WTC11 (cell line): ENCODE results near the gene UBL3. TPM values are rescaled to one million over a fixed set of nuclear protein-coding genes. Genes with fewer than 3 reads are reported as not detected.

ENCODE experiments used
- ATAC-seq: fragments of 200-7000 bp; cut with Tn5 transposase; 2 replicates; pipeline ENCODE4 v1.10.0; 2021; ENCODE audit warnings: mild to moderate bottlenecking, moderate library complexity
- CTCF ChIA-PET: fragments of 300-600 bp; sonication (Branson Sonifier 250); formaldehyde crosslinking; loops from one replicate; lab custom pipeline; 2021; ENCODE audit warnings: antibody characterized with exemption; lab: Charles Lee
- POLR2A ChIA-PET: fragments of 350-600 bp; sonication (Branson Sonifier 250); formaldehyde crosslinking; loops from one replicate; lab custom pipeline; 2021; ENCODE audit warnings: antibody characterized with exemption; lab: Charles Lee
- DNase-seq: peaks from one replicate; pipeline ENCODE4 v3.0.0; 2021; ENCODE audit warnings: low spot score
- H3K27ac Mint-ChIP-seq: 2 replicates; pipeline ENCODE4 v1.8.0; 2021; ENCODE audit warnings: mixed read lengths
- H3K27me3 Mint-ChIP-seq: 2 replicates; pipeline ENCODE4 v1.8.0; 2021; ENCODE audit warnings: low read depth, mild to moderate bottlenecking, moderate library complexity, mixed read lengths
- H3K36me3 Mint-ChIP-seq: 2 replicates; pipeline ENCODE4 v1.8.0; 2021; ENCODE audit warnings: mixed read lengths
- H3K4me1 Mint-ChIP-seq: 2 replicates; pipeline ENCODE4 v1.8.0; 2022; ENCODE audit warnings: mixed read lengths
- H3K4me3 Mint-ChIP-seq: 2 replicates; pipeline ENCODE4 v1.8.0; 2021; ENCODE audit warnings: mild to moderate bottlenecking, moderate library complexity, mixed read lengths
- H3K9me3 Mint-ChIP-seq: 2 replicates; pipeline ENCODE4 v1.8.0; 2021; ENCODE audit warnings: mixed read lengths
- ELF4 ChIP-seq: sonication (generic); formaldehyde crosslinking; IDR thresholded peaks from 2 replicates; pipeline ENCODE4 v1.8.1; 2022; ENCODE audit warnings: low read depth, mild to moderate bottlenecking, moderate library complexity, missing genetic modification reagents
- ESRRA ChIP-seq: sonication (generic); formaldehyde crosslinking; IDR thresholded peaks from 2 replicates; pipeline ENCODE4 v1.8.1; 2022; ENCODE audit warnings: mild to moderate bottlenecking, missing genetic modification reagents, borderline replicate concordance
- ETV6 ChIP-seq: sonication (generic); formaldehyde crosslinking; IDR thresholded peaks from 2 replicates; pipeline ENCODE4 v1.8.1; 2022; ENCODE audit warnings: mild to moderate bottlenecking, missing genetic modification reagents
- FOXP1 ChIP-seq: sonication (generic); formaldehyde crosslinking; IDR thresholded peaks from 2 replicates; pipeline ENCODE4 v1.8.0; 2022; ENCODE audit warnings: missing genetic modification reagents, mild to moderate bottlenecking, moderate library complexity, borderline replicate concordance
- GTF2I ChIP-seq: fragments of 250-450 bp; sonication (Bioruptor Pico); conservative IDR thresholded peaks from 2 replicates; pipeline ENCODE4 v1.4.0; 2021; ENCODE audit warnings: mild to moderate bottlenecking
- IRF2 ChIP-seq: sonication (generic); formaldehyde crosslinking; IDR thresholded peaks from 2 replicates; pipeline ENCODE4 v1.8.0; 2022; ENCODE audit warnings: low read depth, missing genetic modification reagents, borderline replicate concordance
- JUN ChIP-seq: sonication (generic); formaldehyde crosslinking; IDR thresholded peaks from 2 replicates; pipeline ENCODE4 v1.8.0; 2023; ENCODE audit warnings: mild to moderate bottlenecking, missing genetic modification reagents
- KAT7 ChIP-seq: sonication (generic); formaldehyde crosslinking; IDR thresholded peaks from 2 replicates; pipeline ENCODE4 v1.8.1; 2023; ENCODE audit warnings: missing genetic modification reagents, mild to moderate bottlenecking, borderline replicate concordance
- MXD4 ChIP-seq: fragments of 250-450 bp; sonication (Bioruptor Pico); IDR thresholded peaks from 2 replicates; pipeline ENCODE4 v1.8.0; 2021; ENCODE audit warnings: mild to moderate bottlenecking, moderate library complexity, borderline replicate concordance
- NR2C2 ChIP-seq: sonication (generic); formaldehyde crosslinking; IDR thresholded peaks from 2 replicates; pipeline ENCODE4 v1.8.0; 2022; ENCODE audit warnings: mild to moderate bottlenecking, missing genetic modification reagents
- NR3C1 ChIP-seq: sonication (generic); formaldehyde crosslinking; conservative IDR thresholded peaks from 2 replicates; pipeline ENCODE4 v1.8.1; 2023; ENCODE audit warnings: low read depth, mild to moderate bottlenecking, missing genetic modification reagents
- SOX15 ChIP-seq: fragments of 250-450 bp; sonication (Bioruptor Pico); IDR thresholded peaks from 2 replicates; pipeline ENCODE4 v1.9.0; 2021; ENCODE audit warnings: mild to moderate bottlenecking
- TEAD4 ChIP-seq: sonication (generic); formaldehyde crosslinking; IDR thresholded peaks from 2 replicates; pipeline ENCODE4 v1.8.0; 2022; ENCODE audit warnings: mild to moderate bottlenecking, missing genetic modification reagents
- TP53 ChIP-seq: sonication (generic); formaldehyde crosslinking; IDR thresholded peaks from 2 replicates; pipeline ENCODE4 v1.8.1; 2023; ENCODE audit warnings: mild to moderate bottlenecking, missing genetic modification reagents
- total RNA-seq: library from RNA; stranded (reverse); gene quantifications from 3 replicates; pipeline ENCODE4 v1.2.3, GENCODE V29; 2021
- TF ChIP-seq, protein P1 (sequence below): fragments of 200-600 bp; IDR thresholded peaks from 2 replicates; pipeline ENCODE4 v1.8.0; 2022; ENCODE audit warnings: antibody characterized with exemption
- TF ChIP-seq, protein P2 (sequence below): sonication (generic); formaldehyde crosslinking; IDR thresholded peaks from 2 replicates; pipeline ENCODE4 v1.8.1; 2022; ENCODE audit warnings: mild to moderate bottlenecking, missing genetic modification reagents, moderate library complexity, borderline replicate concordance
- TF ChIP-seq, protein P3 (sequence below): fragments of 250-450 bp; sonication (Bioruptor Pico); IDR thresholded peaks from 2 replicates; pipeline ENCODE4 v1.9.0; 2021; ENCODE audit warnings: mild to moderate bottlenecking
- TF ChIP-seq, protein P4 (sequence below): sonication (generic); formaldehyde crosslinking; IDR thresholded peaks from 2 replicates; pipeline ENCODE4 v1.8.1; 2023; ENCODE audit warnings: mild to moderate bottlenecking, moderate library complexity, missing genetic modification reagents
- TF ChIP-seq, protein P5 (sequence below): fragments of 250-450 bp; sonication (Bioruptor Pico); IDR thresholded peaks from 2 replicates; pipeline ENCODE4 v1.8.0; 2021; ENCODE audit warnings: mild to moderate bottlenecking

Gene UBL3
- total RNA-seq, 1 experiment from 2014 or later: 15.5 TPM

DNA sequence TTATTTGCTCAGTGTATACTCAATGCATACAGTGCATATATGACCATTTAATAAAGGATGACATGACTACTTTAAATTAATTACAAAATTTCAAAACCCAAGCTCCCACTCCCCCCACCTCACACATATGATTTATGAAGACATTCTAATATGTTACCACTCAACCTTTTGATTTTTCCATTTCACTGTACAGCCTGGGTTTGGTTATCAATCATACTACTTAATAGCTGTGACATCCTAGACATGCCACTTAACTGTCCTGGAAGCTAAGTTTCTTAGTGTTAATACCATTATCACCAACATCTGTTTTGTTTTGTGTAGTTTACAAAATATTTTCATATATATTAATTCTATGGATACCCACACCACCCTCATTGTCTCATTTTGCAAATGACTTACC lies 42.2 kb downstream of the UBL3 start:
- CTCF ChIA-PET: interaction anchor here (2.8 kb wide), 1 partner anchor 305 kb away, joined by 9 read pairs; no protein-coding TSS in a partner anchor
- Mint-ChIP-seq H3K27me3 (no peaks in the 10 kb centered on the region), H3K27ac (no peak overlapping the region), H3K36me3 (no peaks in the 10 kb centered on the region), H3K9me3 (no peaks in the 10 kb centered on the region), H3K4me3 (no peak overlapping the region), H3K4me1 (peaks cover 15% of the 10 kb centered on the region)
- no peak for TF ChIP-seq TEAD4 (CRISPR knock-in tag)
- no peak for TF ChIP-seq NR2C2 (CRISPR knock-in tag)
- no peak for TF ChIP-seq MXD4 (CRISPR knock-in tag)
- TF ChIP-seq JUN (CRISPR knock-in tag): no peak
- TF ChIP-seq KAT7 (CRISPR knock-in tag): no peak
- TF ChIP-seq, protein P1, sequence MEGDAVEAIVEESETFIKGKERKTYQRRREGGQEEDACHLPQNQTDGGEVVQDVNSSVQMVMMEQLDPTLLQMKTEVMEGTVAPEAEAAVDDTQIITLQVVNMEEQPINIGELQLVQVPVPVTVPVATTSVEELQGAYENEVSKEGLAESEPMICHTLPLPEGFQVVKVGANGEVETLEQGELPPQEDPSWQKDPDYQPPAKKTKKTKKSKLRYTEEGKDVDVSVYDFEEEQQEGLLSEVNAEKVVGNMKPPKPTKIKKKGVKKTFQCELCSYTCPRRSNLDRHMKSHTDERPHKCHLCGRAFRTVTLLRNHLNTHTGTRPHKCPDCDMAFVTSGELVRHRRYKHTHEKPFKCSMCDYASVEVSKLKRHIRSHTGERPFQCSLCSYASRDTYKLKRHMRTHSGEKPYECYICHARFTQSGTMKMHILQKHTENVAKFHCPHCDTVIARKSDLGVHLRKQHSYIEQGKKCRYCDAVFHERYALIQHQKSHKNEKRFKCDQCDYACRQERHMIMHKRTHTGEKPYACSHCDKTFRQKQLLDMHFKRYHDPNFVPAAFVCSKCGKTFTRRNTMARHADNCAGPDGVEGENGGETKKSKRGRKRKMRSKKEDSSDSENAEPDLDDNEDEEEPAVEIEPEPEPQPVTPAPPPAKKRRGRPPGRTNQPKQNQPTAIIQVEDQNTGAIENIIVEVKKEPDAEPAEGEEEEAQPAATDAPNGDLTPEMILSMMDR: no peak
- no peak for ATAC-seq
- POLR2A ChIA-PET: no interaction called here
- DNase-seq: no peak

DNA sequence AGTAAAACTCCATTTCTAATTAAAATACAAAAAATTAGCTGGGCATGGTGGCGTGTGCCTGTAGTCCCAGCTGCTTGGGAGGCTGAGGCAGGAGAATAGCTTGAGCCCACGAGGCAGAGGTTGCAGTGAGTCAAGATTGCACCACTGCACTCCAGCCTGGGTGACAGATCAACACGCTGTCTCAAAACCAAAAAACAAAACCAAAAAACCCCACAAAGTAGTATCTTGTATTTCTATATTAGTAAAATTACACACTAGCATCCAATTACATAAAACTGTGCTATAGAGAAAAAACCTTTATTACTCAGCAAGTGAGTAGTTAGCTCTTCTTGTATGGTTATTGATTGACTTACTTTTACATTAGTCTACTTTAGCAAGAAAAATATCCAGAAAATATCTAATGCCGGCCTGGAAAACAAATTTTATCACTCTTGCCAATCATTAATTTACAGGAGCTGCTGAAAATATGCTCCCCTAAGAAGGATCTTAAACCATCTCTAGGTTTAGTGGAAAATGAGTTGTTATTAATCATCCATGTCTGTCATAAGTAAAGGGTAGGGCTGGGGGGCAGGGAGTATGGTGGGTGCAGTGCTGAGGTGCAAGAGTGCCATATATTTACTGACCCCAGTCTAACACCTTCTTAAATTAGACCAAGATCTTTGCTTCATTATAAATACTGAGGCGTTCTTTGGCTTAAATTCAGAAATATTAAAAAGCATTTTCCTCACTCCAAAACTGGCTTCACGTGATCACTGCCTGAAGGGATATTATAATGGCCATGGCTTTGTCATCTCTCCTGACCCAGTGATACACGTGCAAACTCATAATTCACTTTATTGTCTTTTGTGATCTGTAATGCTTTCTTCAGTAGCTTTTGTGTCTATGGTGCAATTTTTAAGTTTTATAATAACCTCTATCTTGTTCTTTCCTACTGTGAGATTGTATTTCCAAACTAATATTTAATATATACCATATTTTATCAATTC lies 44.1 kb downstream of the UBL3 start:
- peaks cover 15% of the 10 kb centered on the region for H3K4me1 Mint-ChIP-seq
- no peaks in the 10 kb centered on the region for H3K9me3 Mint-ChIP-seq
- POLR2A ChIA-PET: no interaction called here
- H3K27me3 Mint-ChIP-seq: no peaks in the 10 kb centered on the region
- no peak for TF ChIP-seq NR3C1
- no peak for TF ChIP-seq FOXP1
- TF ChIP-seq, protein P2, sequence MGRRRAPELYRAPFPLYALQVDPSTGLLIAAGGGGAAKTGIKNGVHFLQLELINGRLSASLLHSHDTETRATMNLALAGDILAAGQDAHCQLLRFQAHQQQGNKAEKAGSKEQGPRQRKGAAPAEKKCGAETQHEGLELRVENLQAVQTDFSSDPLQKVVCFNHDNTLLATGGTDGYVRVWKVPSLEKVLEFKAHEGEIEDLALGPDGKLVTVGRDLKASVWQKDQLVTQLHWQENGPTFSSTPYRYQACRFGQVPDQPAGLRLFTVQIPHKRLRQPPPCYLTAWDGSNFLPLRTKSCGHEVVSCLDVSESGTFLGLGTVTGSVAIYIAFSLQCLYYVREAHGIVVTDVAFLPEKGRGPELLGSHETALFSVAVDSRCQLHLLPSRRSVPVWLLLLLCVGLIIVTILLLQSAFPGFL (CRISPR knock-in tag): no peak
- ATAC-seq (no peak), DNase-seq (no peak)
- no peak overlapping the region for H3K4me3 Mint-ChIP-seq
- CTCF ChIA-PET: interaction anchor here (1.7 to 2.8 kb wide), 2 partner anchors 117 to 307 kb away, joined by 3 to 9 read pairs; no protein-coding TSS in a partner anchor
- H3K36me3 Mint-ChIP-seq: no peaks in the 10 kb centered on the region
- no peak overlapping the region for H3K27ac Mint-ChIP-seq

DNA sequence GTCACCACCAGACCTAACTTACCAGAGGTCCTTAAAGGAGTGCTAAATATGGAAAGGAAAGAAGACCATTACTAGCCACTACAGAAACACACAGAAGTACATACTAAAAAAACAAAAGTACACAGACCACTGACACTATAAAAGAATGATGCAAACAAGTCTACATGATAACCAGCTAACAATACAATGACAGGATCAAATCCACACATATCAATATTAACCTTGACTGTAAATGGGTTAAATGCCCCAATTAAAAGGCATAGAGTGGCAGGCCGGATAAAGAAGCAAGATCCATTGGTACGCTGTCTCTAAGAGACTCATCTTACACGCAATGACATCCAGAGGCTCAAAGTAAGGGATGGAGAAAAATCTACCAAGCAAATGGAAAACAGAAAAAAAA lies 47.2 kb downstream of the UBL3 start:
- DNase-seq: no peak
- Mint-ChIP-seq H3K27me3 (no peaks in the 10 kb centered on the region), H3K27ac (no peak overlapping the region), H3K4me1 (peaks cover 19% of the 10 kb centered on the region)
- ATAC-seq: no peak
- TF ChIP-seq, protein P3, sequence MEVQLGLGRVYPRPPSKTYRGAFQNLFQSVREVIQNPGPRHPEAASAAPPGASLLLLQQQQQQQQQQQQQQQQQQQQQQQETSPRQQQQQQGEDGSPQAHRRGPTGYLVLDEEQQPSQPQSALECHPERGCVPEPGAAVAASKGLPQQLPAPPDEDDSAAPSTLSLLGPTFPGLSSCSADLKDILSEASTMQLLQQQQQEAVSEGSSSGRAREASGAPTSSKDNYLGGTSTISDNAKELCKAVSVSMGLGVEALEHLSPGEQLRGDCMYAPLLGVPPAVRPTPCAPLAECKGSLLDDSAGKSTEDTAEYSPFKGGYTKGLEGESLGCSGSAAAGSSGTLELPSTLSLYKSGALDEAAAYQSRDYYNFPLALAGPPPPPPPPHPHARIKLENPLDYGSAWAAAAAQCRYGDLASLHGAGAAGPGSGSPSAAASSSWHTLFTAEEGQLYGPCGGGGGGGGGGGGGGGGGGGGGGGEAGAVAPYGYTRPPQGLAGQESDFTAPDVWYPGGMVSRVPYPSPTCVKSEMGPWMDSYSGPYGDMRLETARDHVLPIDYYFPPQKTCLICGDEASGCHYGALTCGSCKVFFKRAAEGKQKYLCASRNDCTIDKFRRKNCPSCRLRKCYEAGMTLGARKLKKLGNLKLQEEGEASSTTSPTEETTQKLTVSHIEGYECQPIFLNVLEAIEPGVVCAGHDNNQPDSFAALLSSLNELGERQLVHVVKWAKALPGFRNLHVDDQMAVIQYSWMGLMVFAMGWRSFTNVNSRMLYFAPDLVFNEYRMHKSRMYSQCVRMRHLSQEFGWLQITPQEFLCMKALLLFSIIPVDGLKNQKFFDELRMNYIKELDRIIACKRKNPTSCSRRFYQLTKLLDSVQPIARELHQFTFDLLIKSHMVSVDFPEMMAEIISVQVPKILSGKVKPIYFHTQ: no peak
- TF ChIP-seq GTF2I (no peak), SOX15 (CRISPR knock-in tag) (no peak), TP53 (no peak), ETV6 (no peak), ESRRA (CRISPR knock-in tag) (no peak), FOXP1 (no peak), MXD4 (CRISPR knock-in tag) (no peak), IRF2 (no peak), ELF4 (CRISPR knock-in tag) (no peak)
- TF ChIP-seq, protein P4, sequence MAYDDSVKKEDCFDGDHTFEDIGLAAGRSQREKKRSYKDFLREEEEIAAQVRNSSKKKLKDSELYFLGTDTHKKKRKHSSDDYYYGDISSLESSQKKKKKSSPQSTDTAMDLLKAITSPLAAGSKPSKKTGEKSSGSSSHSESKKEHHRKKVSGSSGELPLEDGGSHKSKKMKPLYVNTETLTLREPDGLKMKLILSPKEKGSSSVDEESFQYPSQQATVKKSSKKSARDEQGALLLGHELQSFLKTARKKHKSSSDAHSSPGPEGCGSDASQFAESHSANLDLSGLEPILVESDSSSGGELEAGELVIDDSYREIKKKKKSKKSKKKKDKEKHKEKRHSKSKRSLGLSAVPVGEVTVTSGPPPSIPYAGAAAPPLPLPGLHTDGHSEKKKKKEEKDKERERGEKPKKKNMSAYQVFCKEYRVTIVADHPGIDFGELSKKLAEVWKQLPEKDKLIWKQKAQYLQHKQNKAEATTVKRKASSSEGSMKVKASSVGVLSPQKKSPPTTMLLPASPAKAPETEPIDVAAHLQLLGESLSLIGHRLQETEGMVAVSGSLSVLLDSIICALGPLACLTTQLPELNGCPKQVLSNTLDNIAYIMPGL: no peak
- TF ChIP-seq, protein P5, sequence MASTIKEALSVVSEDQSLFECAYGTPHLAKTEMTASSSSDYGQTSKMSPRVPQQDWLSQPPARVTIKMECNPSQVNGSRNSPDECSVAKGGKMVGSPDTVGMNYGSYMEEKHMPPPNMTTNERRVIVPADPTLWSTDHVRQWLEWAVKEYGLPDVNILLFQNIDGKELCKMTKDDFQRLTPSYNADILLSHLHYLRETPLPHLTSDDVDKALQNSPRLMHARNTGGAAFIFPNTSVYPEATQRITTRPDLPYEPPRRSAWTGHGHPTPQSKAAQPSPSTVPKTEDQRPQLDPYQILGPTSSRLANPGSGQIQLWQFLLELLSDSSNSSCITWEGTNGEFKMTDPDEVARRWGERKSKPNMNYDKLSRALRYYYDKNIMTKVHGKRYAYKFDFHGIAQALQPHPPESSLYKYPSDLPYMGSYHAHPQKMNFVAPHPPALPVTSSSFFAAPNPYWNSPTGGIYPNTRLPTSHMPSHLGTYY (CRISPR knock-in tag): no peak
- TF ChIP-seq, all 79 proteins: peak for 0
- ChIA-PET POLR2A (no interaction called here), CTCF (no interaction called here)
- Mint-ChIP-seq H3K4me3 (no peak overlapping the region), H3K9me3 (no peaks in the 10 kb centered on the region), H3K36me3 (no peaks in the 10 kb centered on the region)
